ENCODE results near the gene MFN2. TPM values are rescaled to one million over a fixed set of nuclear protein-coding genes. Genes with fewer than 3 reads are reported as not detected.
"Not testable (repeated sequence)": the region's sequence is repeated elsewhere in the genome, so short reads cannot be mapped to it uniquely, and the experiment has no call there.

MFN2 gene
- total RNA-seq, 6 donors from 2014 or later, result 40.9 to 80.6 (median 71.0) TPM

DNA sequence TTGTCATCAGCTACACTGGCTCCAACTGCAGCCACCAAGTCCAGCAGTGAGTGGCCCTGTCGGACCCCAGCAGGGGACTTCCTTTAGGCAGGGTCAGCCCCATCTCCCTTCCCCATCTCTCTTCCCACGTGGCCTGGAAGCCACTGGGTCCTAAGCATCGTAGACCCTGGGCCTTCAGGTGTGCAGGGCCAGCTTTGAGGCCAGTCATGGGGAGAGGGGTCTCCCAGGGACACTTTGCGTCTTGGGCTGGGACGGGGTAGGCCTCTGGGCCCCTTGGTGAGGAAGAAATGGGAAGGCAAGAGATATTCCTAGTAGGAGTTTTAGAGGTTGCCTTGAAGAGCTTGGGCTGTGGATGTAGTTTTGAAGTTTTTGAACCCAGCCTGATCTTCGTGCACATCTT lies 27.0 kb downstream of the MFN2 start:
- DNase-seq (no peak), ATAC-seq (ENCODE audit: low FRiP score in 2 of 2) (no peak)
- Histone ChIP-seq H3K27ac (no peak overlapping the region), H3K36me3 (peaks cover 47 to 99% (median 85%) of the 10 kb centered on the region in 4 donors), H3K4me3 (no peak overlapping the region), H3K9me3 (no peaks in the 10 kb centered on the region), H3K4me1 (peaks cover 0 to 6% (median 0%) of the 10 kb centered on the region in 4 donors), H3K27me3 (no peaks in the 10 kb centered on the region)
- 85 to 89% methylated on average over 2 to 6 of the region's 6 CpGs for WGBS, 2 donors
- TF ChIP-seq, protein P1, sequence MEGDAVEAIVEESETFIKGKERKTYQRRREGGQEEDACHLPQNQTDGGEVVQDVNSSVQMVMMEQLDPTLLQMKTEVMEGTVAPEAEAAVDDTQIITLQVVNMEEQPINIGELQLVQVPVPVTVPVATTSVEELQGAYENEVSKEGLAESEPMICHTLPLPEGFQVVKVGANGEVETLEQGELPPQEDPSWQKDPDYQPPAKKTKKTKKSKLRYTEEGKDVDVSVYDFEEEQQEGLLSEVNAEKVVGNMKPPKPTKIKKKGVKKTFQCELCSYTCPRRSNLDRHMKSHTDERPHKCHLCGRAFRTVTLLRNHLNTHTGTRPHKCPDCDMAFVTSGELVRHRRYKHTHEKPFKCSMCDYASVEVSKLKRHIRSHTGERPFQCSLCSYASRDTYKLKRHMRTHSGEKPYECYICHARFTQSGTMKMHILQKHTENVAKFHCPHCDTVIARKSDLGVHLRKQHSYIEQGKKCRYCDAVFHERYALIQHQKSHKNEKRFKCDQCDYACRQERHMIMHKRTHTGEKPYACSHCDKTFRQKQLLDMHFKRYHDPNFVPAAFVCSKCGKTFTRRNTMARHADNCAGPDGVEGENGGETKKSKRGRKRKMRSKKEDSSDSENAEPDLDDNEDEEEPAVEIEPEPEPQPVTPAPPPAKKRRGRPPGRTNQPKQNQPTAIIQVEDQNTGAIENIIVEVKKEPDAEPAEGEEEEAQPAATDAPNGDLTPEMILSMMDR (IDR thresholded peaks at IDR 0.05), result no peak
- no peak for TF ChIP-seq EP300 (IDR thresholded peaks at IDR 0.05)
- no peak for TF ChIP-seq POLR2AphosphoS5 (IDR thresholded peaks at IDR 0.05)
- no peak for TF ChIP-seq POLR2A (IDR thresholded peaks at IDR 0.05)

DNA sequence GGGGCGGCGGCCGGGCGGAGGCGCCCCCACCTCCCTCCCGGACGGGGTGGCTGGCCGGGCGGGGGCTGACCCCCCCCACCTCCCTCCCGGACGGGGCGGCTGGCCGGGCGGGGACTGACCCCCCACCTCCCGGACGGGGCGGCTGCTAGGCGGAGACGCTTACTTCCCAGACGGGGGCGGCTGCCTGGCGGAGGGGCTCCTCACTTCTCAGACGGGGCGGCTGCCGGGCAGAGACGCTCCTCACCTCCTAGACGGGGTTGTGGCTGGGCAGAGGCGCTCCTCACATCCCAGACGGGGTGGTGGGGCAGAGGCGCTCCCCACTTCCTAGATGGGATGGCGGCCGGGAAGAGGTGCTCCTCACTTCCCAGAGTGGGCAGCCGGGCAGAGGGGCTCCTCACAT lies 28.1 kb downstream of the MFN2 start:
- DNase-seq, result not testable (repeated sequence)

DNA sequence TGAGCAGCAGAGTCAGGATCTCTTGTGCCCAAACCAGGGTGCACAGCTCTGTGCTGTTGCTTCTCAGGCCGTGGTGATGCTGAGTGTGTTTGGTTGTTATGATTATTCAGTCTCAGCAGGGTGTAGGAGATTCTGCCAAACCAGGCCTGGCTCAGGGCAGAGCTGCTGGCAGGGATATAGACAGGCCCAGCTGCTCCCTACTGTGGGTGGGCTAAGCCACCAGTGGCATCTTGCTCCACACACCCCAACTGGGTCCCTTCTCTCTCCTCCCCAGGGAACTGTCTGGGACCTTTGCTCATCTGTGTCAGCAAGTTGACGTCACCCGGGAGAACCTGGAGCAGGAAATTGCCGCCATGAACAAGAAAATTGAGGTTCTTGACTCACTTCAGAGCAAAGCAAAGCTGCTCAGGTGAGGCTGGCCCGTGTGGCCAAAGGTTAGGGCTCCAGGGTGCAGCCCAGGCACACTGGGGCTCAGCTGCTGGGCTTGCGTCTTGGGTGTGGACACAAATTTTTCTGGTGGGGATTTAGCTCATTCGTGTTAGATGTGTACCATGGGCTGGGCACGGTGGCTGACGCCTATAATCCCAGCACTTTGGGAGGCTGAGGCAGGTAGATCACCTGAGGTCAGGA lies 29.2 kb downstream of the MFN2 start:
- H3K27ac ChIP-seq, result no peak overlapping the region
- no peak for TF ChIP-seq EP300 (IDR thresholded peaks at IDR 0.05)
- TF ChIP-seq POLR2A (IDR thresholded peaks at IDR 0.05), result no peak
- H3K27me3 ChIP-seq, result no peaks in the 10 kb centered on the region
- 95% methylated on average over 9 of the region's 9 CpGs for WGBS, 2 donors
- ATAC-seq (ENCODE audit: low FRiP score in 2 of 2) (no peak), DNase-seq (no peak)
- no peak overlapping the region for H3K4me3 ChIP-seq
- H3K9me3 ChIP-seq, result no peaks in the 10 kb centered on the region
- peaks cover 31 to 93% (median 67%) of the 10 kb centered on the region in 4 donors for H3K36me3 ChIP-seq
- H3K4me1 ChIP-seq, result peaks cover 0 to 9% (median 2%) of the 10 kb centered on the region in 4 donors

More for the DNA sequence above, 28.1 kb downstream of the MFN2 start:
- not testable (repeated sequence) for H3K4me1 ChIP-seq; ATAC-seq (ENCODE audit: low FRiP score in 2 of 2); H3K4me3 ChIP-seq; H3K27me3 ChIP-seq; H3K27ac ChIP-seq; H3K9me3 ChIP-seq
- 95% methylated on average over 8 of the region's 33 CpGs; no CpG with 5 or more reads in 1 of the 2 donors for WGBS, 2 donors
- H3K36me3 ChIP-seq, result peaks cover 38 to 99% (median 78%) of the 10 kb centered on the region in 4 donors

DNA sequence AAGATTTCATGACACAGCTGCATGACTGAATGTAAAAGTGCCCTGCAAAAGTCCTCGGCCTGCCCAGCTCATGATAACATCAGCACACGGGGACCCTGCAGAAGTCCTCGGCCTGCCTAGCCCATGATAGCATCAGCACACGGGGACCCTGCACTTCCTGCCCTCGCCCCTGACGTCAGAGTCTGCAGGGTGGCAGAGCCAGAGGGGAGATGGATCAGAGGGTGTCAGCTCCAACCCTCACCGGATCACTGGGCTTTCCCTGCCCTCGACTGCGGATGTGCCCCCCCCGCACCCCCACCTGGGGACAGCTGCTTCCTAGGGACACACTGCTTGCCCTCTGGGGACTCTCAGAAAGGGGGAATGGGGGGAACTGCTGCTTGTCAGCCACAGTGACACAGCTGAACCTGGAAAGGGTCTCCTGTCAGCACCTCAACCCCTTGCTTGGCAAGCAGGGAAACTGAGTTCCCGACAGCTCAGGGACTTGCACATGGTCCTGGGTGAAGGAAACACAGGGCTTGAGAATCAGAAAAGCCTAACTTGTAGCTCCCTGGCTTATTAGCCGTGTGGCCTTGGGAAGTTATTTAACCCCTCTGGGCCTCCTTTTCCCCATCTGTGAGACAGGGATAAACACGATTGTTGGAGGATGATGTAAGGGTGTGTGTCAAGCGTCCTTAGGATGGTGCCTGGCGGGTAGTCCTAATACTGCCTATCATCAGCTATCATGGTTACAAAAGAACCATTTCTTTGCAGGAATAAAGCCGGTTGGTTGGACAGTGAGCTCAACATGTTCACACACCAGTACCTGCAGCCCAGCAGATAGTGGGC lies 30.7 kb downstream of the MFN2 start:
- TF ChIP-seq, protein P1 (IDR thresholded peaks at IDR 0.05), result no peak
- TF ChIP-seq POLR2A (IDR thresholded peaks at IDR 0.05) (no peak), EP300 (IDR thresholded peaks at IDR 0.05) (no peak)
- H3K4me1 ChIP-seq, result peaks cover 0 to 15% (median 4%) of the 10 kb centered on the region in 4 donors
- no peak overlapping the region for H3K4me3 ChIP-seq
- ATAC-seq (ENCODE audit: low FRiP score in 2 of 2), result no peak
- H3K27me3 ChIP-seq, result no peaks in the 10 kb centered on the region
- 89 to 93% methylated on average over 7 to 16 of the region's 16 CpGs for WGBS, 2 donors
- no peak overlapping the region for H3K27ac ChIP-seq
- DNase-seq, result no peak
- no peaks in the 10 kb centered on the region for H3K9me3 ChIP-seq
- H3K36me3 ChIP-seq, result peaks cover 21 to 78% (median 52%) of the 10 kb centered on the region in 4 donors

DNA sequence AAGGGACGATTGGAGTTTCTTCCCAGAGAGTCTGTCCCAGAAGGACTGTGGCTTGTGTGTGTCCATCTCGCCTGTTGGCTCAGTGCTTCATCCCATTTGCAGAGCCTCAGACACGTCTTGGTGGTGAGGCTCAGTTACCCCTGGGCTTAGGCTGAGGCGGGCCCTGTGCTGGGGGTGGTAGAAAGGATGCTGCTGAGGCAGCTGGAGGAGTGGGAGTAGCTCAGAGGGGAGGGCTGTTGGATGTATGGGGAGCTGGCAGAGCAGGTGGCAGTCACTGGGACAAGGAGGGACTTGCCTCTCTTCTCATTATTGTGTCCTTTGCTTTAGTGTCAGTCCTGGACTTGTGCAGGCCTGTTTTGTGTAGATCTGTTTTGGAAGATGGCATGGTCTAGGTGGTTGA lies 31.8 kb downstream of the MFN2 start:
- ATAC-seq (ENCODE audit: low FRiP score in 2 of 2) (no peak), DNase-seq (no peak)
- H3K27ac ChIP-seq, result no peak overlapping the region
- H3K4me1 ChIP-seq, result peaks cover 0 to 15% (median 4%) of the 10 kb centered on the region in 4 donors
- no peak overlapping the region for H3K4me3 ChIP-seq
- H3K9me3 ChIP-seq, result no peaks in the 10 kb centered on the region
- TF ChIP-seq POLR2A (IDR thresholded peaks at IDR 0.05) (no peak), EP300 (IDR thresholded peaks at IDR 0.05) (no peak), POLR2AphosphoS5 (IDR thresholded peaks at IDR 0.05) (no peak)
- TF ChIP-seq, protein P1 (IDR thresholded peaks at IDR 0.05), result no peak
- 96 to 100% methylated on average over 2 to 4 of the region's 4 CpGs for WGBS, 2 donors
- H3K27me3 ChIP-seq, result no peaks in the 10 kb centered on the region
- peaks cover 18 to 68% (median 41%) of the 10 kb centered on the region in 4 donors for H3K36me3 ChIP-seq
